Measurements from ENCODE around the gene JMJD8. TPM values are rescaled to one million over a fixed set of nuclear protein-coding genes. Genes with fewer than 3 reads are reported as not detected.

The JMJD8 gene
- total RNA-seq, 4 donors from 2014 or later, result 53.7 to 70.7 (median 62.5) TPM

- 35 to 41% methylated on average over 10 to 12 of the region's 32 CpGs for WGBS, 2 donors
- Histone ChIP-seq H3K4me1 (peaks cover 42 to 94% (median 51%) of the 10 kb centered on the region in 3 donors), H3K4me3 (no peak overlapping the region), H3K27me3 (no peaks in the 10 kb centered on the region), H3K9me3 (no peaks in the 10 kb centered on the region), H3K27ac (peak overlapping the region in 1 of 4 donors; percentile 16), H3K36me3 (no peaks in the 10 kb centered on the region)
- TF ChIP-seq POLR2A (IDR thresholded peaks at IDR 0.05), result no peak
- TF ChIP-seq, protein P1, sequence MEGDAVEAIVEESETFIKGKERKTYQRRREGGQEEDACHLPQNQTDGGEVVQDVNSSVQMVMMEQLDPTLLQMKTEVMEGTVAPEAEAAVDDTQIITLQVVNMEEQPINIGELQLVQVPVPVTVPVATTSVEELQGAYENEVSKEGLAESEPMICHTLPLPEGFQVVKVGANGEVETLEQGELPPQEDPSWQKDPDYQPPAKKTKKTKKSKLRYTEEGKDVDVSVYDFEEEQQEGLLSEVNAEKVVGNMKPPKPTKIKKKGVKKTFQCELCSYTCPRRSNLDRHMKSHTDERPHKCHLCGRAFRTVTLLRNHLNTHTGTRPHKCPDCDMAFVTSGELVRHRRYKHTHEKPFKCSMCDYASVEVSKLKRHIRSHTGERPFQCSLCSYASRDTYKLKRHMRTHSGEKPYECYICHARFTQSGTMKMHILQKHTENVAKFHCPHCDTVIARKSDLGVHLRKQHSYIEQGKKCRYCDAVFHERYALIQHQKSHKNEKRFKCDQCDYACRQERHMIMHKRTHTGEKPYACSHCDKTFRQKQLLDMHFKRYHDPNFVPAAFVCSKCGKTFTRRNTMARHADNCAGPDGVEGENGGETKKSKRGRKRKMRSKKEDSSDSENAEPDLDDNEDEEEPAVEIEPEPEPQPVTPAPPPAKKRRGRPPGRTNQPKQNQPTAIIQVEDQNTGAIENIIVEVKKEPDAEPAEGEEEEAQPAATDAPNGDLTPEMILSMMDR (IDR thresholded peaks at IDR 0.05), result no peak
- DNase-seq, result no peak
- intact Hi-C loops (cut with DNase I), result no loop called here
Observed at GRCh38 chr16:645852-646678, 38.1 kb downstream of the JMJD8 start.

DNA sequence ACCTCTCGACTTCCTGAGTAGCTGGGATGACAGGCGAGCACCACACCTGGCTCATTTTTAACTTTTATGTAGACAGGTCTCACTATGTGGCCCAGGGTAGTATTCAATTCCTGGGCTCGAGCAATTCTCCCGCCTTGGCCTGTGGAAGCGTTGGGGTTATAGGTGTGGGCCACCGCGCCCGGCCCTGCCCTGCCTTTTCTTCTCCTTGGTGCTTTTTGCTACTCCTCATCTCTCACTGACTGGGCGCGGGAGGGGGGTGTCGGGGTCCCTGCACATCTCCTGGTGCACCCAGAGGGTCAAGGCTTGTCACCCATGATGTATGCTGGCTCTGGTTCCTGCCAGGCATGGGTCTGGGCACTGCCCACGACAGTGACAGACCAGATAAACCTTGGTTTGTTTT lies 39.6 kb downstream of the JMJD8 start:
- Histone ChIP-seq H3K27me3 (no peaks in the 10 kb centered on the region), H3K4me1 (peaks cover 32 to 86% (median 40%) of the 10 kb centered on the region in 3 donors), H3K4me3 (no peak overlapping the region), H3K27ac (no peak overlapping the region), H3K36me3 (no peaks in the 10 kb centered on the region), H3K9me3 (no peaks in the 10 kb centered on the region)
- intact Hi-C loops (cut with DNase I), result no loop called here
- WGBS, 2 donors, result 90 to 93% methylated on average over 12 of the region's 12 CpGs
- TF ChIP-seq, protein P1 (IDR thresholded peaks at IDR 0.05), result no peak
- no peak for TF ChIP-seq POLR2A (IDR thresholded peaks at IDR 0.05)
- DNase-seq, result no peak

- no peaks in the 10 kb centered on the region for H3K9me3 ChIP-seq
- DNase-seq, result no peak
- peaks cover 27 to 74% (median 32%) of the 10 kb centered on the region in 3 donors for H3K4me1 ChIP-seq
- H3K36me3 ChIP-seq, result no peaks in the 10 kb centered on the region
- H3K27ac ChIP-seq, result peak overlapping the region; percentile 61 to 90 (median 84)
- WGBS, 2 donors, result 30 to 94% methylated on average over 2 of the region's 13 CpGs
- intact Hi-C loops (cut with DNase I), result no loop called here
- TF ChIP-seq, protein P1 (IDR thresholded peaks at IDR 0.05), result no peak
- no peak for TF ChIP-seq POLR2A (IDR thresholded peaks at IDR 0.05)
- no peaks in the 10 kb centered on the region for H3K27me3 ChIP-seq
- H3K4me3 ChIP-seq, result peak overlapping the region; percentile 59 to 97 (median 76)
Observed at GRCh38 chr16:643050-643368, 41.1 kb downstream of the JMJD8 start.

DNA sequence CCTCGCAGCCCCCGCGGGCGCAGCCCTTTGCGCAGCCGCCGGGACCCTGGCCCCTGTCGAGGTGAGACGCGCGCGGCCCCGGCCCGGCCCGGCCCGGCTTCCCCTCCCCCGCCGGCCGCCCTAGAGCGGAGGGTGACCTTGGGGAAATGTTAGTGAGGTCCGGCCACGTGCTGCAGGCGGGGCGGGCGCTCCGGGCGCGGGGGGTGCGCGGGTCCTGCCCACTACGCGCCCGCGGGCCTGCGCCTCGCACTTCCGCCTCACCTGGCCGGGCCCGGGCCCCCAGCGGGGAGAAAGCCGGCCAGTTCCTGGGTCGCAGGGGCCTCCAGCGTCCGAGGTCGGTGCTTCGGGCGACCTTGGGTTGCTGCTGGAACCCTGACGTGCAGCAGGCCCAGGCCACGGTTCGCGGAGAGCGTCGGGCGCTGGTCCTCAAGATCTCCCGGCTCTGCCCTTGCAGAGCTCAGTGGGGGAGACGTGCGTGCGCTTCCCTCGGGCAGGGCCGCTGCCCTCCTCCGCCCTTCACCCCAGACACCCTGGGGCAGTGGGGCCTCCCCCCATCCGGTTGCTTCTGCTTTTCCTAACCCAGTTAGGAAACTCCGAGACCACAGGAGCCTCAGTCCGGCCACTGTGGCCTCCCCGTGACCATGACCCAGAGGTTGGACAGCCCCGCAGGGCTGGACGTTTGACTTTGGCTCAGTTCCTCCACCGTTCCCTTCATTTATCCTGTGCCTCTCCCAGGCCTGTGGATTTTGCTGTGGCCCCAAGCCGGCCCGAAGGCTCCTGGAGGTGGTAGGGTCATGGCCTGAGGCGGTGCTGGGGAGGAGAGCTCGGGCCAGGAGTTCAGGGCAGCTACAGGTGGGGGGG lies 41.7 kb downstream of the JMJD8 start:
- H3K4me1 ChIP-seq, result peaks cover 24 to 74% (median 29%) of the 10 kb centered on the region in 3 donors
- H3K27ac ChIP-seq, result peak overlapping the region; percentile 76 to 90 (median 84)
- intact Hi-C loops (cut with DNase I), result no loop called here
- no peak for DNase-seq
- H3K4me3 ChIP-seq, result peak overlapping the region; percentile 59 to 97 (median 76)
- H3K9me3 ChIP-seq, result no peaks in the 10 kb centered on the region
- H3K27me3 ChIP-seq, result no peaks in the 10 kb centered on the region
- H3K36me3 ChIP-seq, result no peaks in the 10 kb centered on the region
- TF ChIP-seq, protein P1 (IDR thresholded peaks at IDR 0.05), result no peak
- TF ChIP-seq POLR2A (IDR thresholded peaks at IDR 0.05), result no peak
- 0 to 7% methylated on average over 3 of the region's 72 CpGs for WGBS, 2 donors

Measured in esophagus squamous epithelium (tissue), 5 donors.